ENCODE measurements around the gene LYPD8. TPM values are rescaled to one million over a fixed set of nuclear protein-coding genes. Genes with fewer than 3 reads are reported as not detected.

Gene LYPD8
- total RNA-seq, 1 experiment from 2014 or later = not detected

GRCh38 chr1:248736977-248737376, 18.6 kb downstream of the LYPD8 start:
- CTCF ChIA-PET = no interaction called here
- BruUV-seq (replicated peaks) = no TSS peak
- Mint-ChIP-seq H3K9me3 (ENCODE audit: unreplicated experiment) (peaks cover 17% of the 10 kb centered on the region), H3K36me3 (ENCODE audit: insufficient read depth, unreplicated experiment) (no peaks in the 10 kb centered on the region), H3K4me3 (ENCODE audit: unreplicated experiment) (no peak overlapping the region), H3K27me3 (ENCODE audit: insufficient read depth, unreplicated experiment) (no peaks in the 10 kb centered on the region), H3K4me1 (ENCODE audit: insufficient read depth, unreplicated experiment) (no peaks in the 10 kb centered on the region), H3K27ac (ENCODE audit: low read depth, unreplicated experiment) (no peak overlapping the region)
- no peak for TF ChIP-seq CTCF (IDR thresholded peaks at IDR 0.05; ENCODE audit: unreplicated experiment)
- POLR2A ChIA-PET = no interaction called here
- DNase-seq (ENCODE audit: unreplicated experiment) = no peak
- intact Hi-C loops (cut with micrococcal nuclease) = no loop called here

- BruUV-seq (replicated peaks) = no TSS peak
- H3K36me3 Mint-ChIP-seq (ENCODE audit: insufficient read depth, unreplicated experiment) = no peaks in the 10 kb centered on the region
- H3K4me3 Mint-ChIP-seq (ENCODE audit: unreplicated experiment) = no peak overlapping the region
- ChIA-PET CTCF (interaction anchor here (0.6 kb wide), 2 partner anchors 35 to 77 kb away, joined by 3 to 4 read pairs; no protein-coding TSS in a partner anchor), POLR2A (interaction anchor here (1.1 kb wide), 1 partner anchor 10 kb away, joined by 3 read pairs; no protein-coding TSS in a partner anchor)
- peaks cover 17% of the 10 kb centered on the region for H3K9me3 Mint-ChIP-seq (ENCODE audit: unreplicated experiment)
- H3K27me3 Mint-ChIP-seq (ENCODE audit: insufficient read depth, unreplicated experiment) = no peaks in the 10 kb centered on the region
- intact Hi-C loops (cut with micrococcal nuclease) = no loop called here
- peaks cover 6% of the 10 kb centered on the region for H3K4me1 Mint-ChIP-seq (ENCODE audit: insufficient read depth, unreplicated experiment)
- no peak for TF ChIP-seq CTCF (IDR thresholded peaks at IDR 0.05; ENCODE audit: unreplicated experiment)
- H3K27ac Mint-ChIP-seq (ENCODE audit: low read depth, unreplicated experiment) = no peak overlapping the region
- DNase-seq (ENCODE audit: unreplicated experiment) = no peak
Observed at GRCh38 chr1:248733566-248733965, 22.0 kb downstream of the LYPD8 start.

GRCh38 chr1:248730507-248731335, 24.8 kb downstream of the LYPD8 start:
- CTCF ChIA-PET = interaction anchor here (0.7 kb wide), 1 partner anchor 9 kb away, joined by 3 read pairs; no protein-coding TSS in a partner anchor
- H3K9me3 Mint-ChIP-seq (ENCODE audit: unreplicated experiment) = peaks cover 15% of the 10 kb centered on the region
- no peaks in the 10 kb centered on the region for H3K36me3 Mint-ChIP-seq (ENCODE audit: insufficient read depth, unreplicated experiment)
- TF ChIP-seq CTCF (IDR thresholded peaks at IDR 0.05; ENCODE audit: unreplicated experiment) = no peak
- H3K4me3 Mint-ChIP-seq (ENCODE audit: unreplicated experiment) = no peak overlapping the region
- POLR2A ChIA-PET = no interaction called here
- no peak overlapping the region for H3K27ac Mint-ChIP-seq (ENCODE audit: low read depth, unreplicated experiment)
- no TSS peak for BruUV-seq (replicated peaks)
- DNase-seq (ENCODE audit: unreplicated experiment) = no peak
- H3K4me1 Mint-ChIP-seq (ENCODE audit: insufficient read depth, unreplicated experiment) = peaks cover 9% of the 10 kb centered on the region
- H3K27me3 Mint-ChIP-seq (ENCODE audit: insufficient read depth, unreplicated experiment) = no peaks in the 10 kb centered on the region
- intact Hi-C loops (cut with micrococcal nuclease) = no loop called here

GRCh38 chr1:248714248-248714647, 41.3 kb downstream of the LYPD8 start:
- H3K36me3 Mint-ChIP-seq (ENCODE audit: insufficient read depth, unreplicated experiment) = no peaks in the 10 kb centered on the region
- TF ChIP-seq CTCF (IDR thresholded peaks at IDR 0.05; ENCODE audit: unreplicated experiment) = no peak
- intact Hi-C loops (cut with micrococcal nuclease) = no loop called here
- no peak overlapping the region for H3K27ac Mint-ChIP-seq (ENCODE audit: low read depth, unreplicated experiment)
- peak; percentile 20 for DNase-seq (ENCODE audit: unreplicated experiment)
- H3K4me1 Mint-ChIP-seq (ENCODE audit: insufficient read depth, unreplicated experiment) = no peaks in the 10 kb centered on the region
- ChIA-PET CTCF (interaction anchor here (0.7 to 1.6 kb wide), 2 partner anchors 10 to 93 kb away, joined by 4 read pairs; no protein-coding TSS in a partner anchor), POLR2A (interaction anchor here (0.7 kb wide), 1 partner anchor 380 kb away, joined by 4 read pairs; no protein-coding TSS in a partner anchor)
- BruUV-seq (replicated peaks) = no TSS peak
- H3K9me3 Mint-ChIP-seq (ENCODE audit: unreplicated experiment) = peaks cover 22% of the 10 kb centered on the region
- no peak overlapping the region for H3K4me3 Mint-ChIP-seq (ENCODE audit: unreplicated experiment)
- H3K27me3 Mint-ChIP-seq (ENCODE audit: insufficient read depth, unreplicated experiment) = no peaks in the 10 kb centered on the region

All from MCF 10A (cell line).